Measurements from ENCODE around the gene GNAI2.

GRCh38 chr3:50211930-50212329 lies 24.1 kb upstream of the GNAI2 start:
- TF ChIP-seq EZH2phosphoT487 (IDR thresholded peaks at IDR 0.05; ENCODE audit: borderline replicate concordance, low read length) = no peak
- TF ChIP-seq, protein P1, sequence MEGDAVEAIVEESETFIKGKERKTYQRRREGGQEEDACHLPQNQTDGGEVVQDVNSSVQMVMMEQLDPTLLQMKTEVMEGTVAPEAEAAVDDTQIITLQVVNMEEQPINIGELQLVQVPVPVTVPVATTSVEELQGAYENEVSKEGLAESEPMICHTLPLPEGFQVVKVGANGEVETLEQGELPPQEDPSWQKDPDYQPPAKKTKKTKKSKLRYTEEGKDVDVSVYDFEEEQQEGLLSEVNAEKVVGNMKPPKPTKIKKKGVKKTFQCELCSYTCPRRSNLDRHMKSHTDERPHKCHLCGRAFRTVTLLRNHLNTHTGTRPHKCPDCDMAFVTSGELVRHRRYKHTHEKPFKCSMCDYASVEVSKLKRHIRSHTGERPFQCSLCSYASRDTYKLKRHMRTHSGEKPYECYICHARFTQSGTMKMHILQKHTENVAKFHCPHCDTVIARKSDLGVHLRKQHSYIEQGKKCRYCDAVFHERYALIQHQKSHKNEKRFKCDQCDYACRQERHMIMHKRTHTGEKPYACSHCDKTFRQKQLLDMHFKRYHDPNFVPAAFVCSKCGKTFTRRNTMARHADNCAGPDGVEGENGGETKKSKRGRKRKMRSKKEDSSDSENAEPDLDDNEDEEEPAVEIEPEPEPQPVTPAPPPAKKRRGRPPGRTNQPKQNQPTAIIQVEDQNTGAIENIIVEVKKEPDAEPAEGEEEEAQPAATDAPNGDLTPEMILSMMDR (IDR thresholded peaks at IDR 0.05; ENCODE audit: low read depth, low read length, poor library complexity, severe bottlenecking) = no peak
